Eye (tissue), 1 donor: ENCODE measurements around the gene NRROS.

ENCODE experiments used
- DNase-seq: peaks from one replicate; pipeline ENCODE4 v3.0.0-alpha.2; 2015

Gene NRROS

DNA sequence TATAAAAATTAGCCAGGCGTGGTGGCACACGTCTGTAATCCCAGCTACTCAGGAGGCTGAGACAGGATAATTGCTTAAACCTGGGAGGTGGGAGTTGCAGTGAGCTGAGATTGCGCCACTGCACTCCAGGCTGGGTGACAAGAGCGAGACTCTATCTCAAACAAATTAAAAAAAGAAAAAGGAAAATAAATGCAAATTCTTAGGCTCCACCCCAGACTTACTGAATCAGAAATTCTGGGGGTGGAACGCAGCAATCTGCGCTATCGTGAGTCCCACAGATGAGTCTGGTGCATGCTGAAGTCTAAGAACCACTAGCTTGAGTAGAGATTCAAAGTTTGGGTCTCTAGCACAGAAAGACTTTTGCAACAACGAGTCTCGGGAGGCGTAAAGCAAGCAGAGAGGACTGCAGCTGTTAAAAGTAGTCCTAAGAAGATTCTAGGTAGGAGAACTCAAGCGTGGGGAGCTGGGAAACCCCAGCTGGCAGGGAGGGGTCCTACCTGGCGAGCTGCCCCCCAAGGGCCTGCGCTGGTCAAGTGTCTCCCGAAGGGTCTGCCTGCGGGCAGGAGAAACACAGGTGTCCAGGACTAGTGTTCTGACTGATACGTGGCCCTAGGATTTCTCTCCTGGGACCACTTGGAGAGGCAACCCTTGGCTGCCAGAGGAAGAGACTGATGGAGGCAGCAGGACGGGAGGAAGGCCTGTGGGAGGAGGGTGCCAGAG is 50.6 kb downstream of the NRROS start:
- DNase-seq = no peak

DNA sequence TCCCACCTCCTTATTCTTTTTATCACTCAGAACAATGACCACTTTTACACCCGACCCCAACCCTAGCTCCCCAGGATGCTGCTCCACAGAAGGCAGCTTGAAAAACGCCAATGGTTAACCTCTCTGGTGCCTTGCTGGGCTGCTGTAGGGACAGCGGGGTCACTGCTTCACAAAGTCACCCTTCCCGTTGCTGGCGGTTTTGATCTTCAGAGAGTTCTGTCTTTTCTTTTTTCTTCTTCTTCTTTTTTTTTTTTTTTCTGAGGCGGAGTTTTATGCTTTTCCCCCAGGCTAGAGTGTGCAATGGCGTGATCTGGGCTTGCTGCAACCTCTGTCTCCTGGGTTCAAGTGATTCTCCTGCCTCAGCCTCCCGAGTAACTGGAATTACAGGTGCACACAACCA is 51.9 kb downstream of the NRROS start:
- DNase-seq = no peak

DNA sequence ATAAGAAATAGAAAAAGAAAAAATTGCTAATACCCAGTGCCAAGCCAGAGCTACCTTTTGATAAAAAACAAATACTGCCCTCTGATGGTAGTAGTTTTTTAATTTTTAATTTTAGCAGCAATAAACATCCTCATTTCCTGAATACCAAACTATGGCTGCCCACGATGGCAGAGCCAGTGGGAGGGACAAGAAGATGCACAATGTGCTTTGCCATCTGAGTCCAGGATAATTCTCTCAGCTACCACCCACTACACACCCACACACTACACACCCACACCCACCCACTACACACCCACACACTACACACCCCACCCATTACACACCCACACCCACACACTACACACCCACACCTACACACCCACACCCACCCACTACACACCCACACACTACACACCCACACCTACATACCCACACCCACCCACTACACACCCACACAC is 54.7 kb downstream of the NRROS start:
- no peak for DNase-seq

DNA sequence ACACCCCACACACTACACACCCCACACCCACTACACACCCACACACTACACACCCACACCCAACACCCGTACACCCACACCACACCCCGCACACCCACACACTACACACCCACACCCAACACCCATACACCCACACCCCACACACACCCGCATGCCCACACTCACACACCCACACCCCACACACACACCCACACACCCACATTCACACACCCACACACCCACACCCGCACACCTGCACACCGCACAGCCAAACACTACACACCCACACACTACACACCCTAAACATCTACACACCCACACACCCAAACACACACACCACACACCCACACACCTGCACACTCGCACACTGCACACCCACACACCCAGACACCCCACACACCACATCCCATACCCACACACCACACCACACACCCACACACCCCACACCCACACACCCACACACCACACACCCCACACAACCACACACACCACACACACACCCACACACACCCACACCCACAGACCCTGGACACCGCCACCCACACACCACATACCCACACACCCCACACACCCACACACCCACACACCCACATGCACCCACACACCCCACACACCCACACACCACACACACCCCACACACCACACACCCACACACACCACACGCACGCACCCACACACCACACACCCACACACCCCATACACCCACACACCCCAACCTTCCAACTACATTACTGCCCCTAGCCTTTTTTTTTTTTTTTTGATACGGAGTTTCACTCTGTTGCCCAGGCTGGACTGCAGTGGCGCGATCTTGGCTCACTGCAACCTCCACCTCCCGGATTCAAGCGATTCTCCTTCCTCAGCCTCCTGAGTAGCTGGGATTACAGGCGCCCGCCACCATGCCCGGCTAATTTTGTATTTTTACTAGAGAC is 55.7 kb downstream of the NRROS start:
- no peak for DNase-seq

DNA sequence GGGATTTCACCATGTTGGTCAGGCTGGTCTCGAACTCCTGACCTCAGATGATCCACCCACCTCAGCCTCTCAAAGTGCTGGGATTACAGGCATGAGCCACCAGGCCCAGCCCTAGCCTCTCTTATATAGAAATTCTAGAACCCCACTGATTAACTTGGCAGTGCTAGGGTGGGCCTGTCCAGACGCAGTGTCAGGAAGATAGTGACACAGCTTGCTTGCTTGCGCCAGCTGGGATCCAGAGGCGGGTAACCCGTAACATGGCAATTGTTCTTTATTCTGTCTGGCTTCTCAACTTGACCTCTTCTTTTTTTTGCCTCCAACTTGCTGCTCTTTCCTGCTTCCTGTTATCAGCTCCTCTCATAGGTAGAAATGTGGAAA is 56.3 kb downstream of the NRROS start:
- no peak for DNase-seq

DNA sequence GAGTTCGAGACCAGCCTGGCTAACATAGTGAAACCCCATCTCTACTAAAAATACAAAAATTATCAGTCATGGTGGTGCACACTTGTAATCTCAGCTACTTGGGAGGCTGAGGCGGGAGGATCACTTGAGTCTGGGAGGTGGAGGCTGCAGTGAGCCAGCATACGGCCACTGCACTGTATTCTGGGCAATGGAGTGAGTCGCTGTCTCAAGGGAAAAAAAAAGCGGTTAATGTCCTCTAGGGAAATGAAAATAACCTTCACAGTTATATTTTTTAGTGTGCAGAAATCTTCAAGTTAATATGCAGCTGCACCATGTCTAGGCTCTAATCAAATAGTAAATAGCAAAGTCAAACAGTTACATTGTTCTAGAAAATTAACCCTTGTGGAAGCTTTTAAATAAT is 57.8 kb downstream of the NRROS start:
- no peak for DNase-seq

DNA sequence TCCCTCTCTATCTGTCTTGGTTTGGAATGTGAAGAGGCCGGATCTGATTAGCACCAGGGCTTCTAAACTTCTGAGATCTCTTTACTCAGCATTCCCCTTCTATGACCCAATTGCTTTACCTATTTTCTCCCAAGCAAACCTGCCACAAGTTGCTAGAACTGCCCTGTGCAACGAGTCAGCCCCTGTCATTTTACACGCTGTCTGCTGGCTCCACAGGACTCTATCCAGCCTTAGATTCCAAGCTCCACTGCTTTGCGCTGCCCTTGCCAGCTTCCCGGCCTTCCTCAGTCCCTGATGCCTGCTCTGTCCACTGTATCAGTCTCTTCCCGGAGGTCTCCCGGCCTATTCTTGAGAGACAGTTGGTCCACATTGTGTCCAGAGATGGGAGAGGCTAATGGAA is 60.3 kb downstream of the NRROS start:
- DNase-seq = no peak

DNA sequence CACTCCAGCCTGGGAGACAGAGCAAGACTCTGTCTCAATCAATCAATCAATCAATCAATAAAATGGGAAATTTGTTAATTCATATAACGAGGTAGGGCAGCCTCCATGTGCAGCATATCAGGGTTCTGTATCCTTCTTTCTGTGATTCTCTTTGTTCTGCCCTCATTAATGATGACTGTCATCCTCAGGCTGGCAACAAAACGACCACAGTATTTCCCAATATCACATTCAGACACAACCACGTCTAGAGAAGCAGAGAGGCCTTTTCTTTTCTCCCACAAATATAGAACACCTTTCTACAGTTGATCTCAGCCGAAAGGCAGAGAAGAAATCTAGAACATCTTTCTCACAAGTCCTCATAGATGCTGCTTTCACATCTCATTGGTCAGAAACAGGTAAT is 61.3 kb downstream of the NRROS start:
- no peak for DNase-seq

DNA sequence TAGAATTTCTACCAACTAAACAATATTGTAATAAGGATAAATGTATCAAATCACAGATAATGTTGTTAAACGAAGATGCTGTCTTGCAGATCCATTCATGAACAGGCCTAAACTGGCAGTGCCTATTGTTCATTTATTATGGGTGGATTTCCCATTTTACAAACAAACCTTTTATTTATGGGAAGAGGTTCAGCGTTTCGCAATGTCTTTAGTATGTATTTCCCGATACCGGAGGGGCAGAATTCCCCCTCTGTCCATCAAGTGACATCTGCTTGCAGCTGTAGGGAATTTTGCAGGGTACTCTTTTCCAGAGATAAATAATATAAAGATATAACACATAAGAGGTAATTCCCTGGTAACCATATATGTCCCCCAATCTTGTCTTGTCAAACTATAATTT is 66.8 kb downstream of the NRROS start:
- no peak for DNase-seq

DNA sequence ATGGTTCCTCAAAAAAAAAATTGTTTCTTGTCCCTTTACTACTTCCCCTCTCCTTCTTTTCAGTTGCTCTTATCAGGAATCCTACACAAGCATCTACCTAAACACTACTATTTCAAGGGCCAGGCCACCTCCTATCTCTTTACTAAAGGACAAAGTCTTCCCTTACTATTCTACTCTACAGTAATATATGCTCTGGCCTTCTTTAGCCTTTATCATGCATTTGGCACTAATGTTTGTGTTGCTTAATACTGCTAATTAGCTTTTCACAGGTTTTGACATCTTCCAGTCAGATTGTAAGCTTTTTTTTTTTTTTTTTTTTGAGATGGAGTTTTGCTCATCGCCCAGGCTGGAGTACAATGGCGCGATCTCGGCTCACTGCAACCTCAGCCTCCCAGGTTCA is 67.2 kb downstream of the NRROS start:
- DNase-seq = no peak

DNA sequence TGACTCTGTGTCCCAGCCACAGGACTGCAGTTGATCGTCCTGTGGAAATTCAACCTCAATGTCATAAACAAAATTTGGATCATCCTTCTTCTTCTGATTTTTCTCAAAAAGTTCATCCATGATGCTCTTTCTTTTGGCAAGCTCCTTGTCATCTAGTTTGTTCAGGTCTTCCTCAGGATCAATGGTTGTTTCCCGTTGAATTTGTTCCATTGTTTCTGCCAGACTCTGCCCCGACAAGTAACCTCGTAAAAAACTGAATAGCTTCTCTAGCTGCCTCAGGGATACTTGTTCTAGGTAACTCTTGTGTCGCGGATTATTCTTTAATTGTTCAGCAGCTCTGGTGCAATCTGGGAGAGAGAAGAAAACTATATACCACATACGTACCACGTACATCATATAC is 68.1 kb downstream of the NRROS start:
- DNase-seq = no peak

DNA sequence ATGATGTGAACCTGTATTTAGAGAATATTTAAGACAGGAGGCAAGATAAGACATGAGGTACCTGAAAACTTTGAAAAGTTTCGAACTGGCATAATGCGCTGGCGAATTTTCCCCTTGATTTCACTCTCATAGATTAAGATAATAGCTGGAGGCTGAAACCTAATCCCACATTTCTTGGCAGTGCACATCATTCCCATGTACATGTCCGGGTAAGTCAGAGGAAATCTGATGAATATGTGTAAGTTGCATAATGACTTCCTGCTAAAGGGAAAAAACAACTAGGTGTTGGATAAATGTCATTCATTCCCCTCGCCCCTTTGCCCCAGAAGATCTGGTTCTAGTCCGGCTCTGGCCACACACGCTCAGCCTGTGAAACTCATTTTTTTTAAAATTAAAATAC is 69.0 kb downstream of the NRROS start:
- no peak for DNase-seq
